ENCODE measurements around the gene TUBGCP2. TPM values are rescaled to one million over a fixed set of nuclear protein-coding genes. Genes with fewer than 3 reads are reported as not detected.

Gene TUBGCP2
- total RNA-seq, 1 experiment from 2014 or later, result 52.4 TPM

DNA sequence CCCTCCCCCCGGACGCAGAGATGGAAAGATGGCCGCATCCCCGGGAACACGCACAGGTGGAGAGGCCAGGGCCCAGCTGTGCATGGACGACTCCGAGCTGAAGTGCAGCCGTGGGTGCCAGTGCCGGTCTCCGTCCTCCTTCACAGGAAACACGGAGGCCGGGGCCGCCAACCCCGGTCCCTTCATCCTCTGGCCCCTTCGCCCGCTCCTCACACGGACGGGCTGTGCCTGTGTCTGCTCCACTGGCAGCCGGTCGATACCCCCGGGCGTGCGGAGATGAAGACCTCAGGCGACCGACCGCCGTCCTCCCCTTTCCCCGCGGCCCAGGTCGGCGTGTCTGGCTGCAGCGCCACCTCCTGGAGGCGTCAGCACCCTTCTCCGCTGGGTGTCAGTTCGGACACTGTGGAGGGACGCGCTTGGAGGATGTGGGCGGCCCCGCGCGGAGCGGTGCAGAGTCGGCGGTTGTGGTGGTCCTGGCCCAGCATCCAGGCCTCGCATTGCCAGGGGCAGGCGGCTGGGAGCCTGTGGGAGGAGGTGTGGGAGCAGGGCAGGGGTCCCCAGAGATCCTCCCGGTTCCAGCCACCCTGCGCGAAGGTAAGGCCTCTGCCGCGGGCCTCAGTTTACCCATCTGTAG lies 9.9 kb upstream of the TUBGCP2 start:
- DNase-seq, result peak; percentile 87

More for the DNA sequence above, 9.9 kb upstream of the TUBGCP2 start:
- Histone ChIP-seq H3K79me2 (ENCODE audit: insufficient read depth, low read length) (no peaks in the 10 kb centered on the region), H3K79me1 (ENCODE audit: insufficient read depth, low read depth, low read length, poor library complexity, severe bottlenecking) (no peaks in the 10 kb centered on the region), H3K23ac (ENCODE audit: insufficient read length, low read depth, low read length) (no peak overlapping the region), H4K91ac (ENCODE audit: insufficient read length, low read depth, low read length) (no peak overlapping the region), H3K4ac (ENCODE audit: low read depth, low read length) (no peak overlapping the region), H3K4me2 (ENCODE audit: insufficient read depth, insufficient read length, low read length) (peak overlapping the region; percentile 22), H4K5ac (ENCODE audit: insufficient read length, low read depth, low read length) (no peak overlapping the region), H2BK20ac (ENCODE audit: low read depth, low read length, poor library complexity, severe bottlenecking) (no peak overlapping the region), H3K27me3 (ENCODE audit: insufficient read depth, low read length) (peaks cover 4% of the 10 kb centered on the region; the same call in 1 of the 2 replicates), H2AFZ (ENCODE audit: low read length) (no peak overlapping the region), H2AK5ac (ENCODE audit: insufficient read length, low read length) (no peak overlapping the region), H4K20me1 (ENCODE audit: control insufficient read depth, insufficient read depth, insufficient read length) (no peaks in the 10 kb centered on the region), H3K23me2 (ENCODE audit: insufficient read length, low read depth, low read length, poor library complexity, severe bottlenecking) (no peaks in the 10 kb centered on the region), H2BK5ac (ENCODE audit: insufficient read length, low read length) (no peak overlapping the region), H3K4me1 (ENCODE audit: insufficient read depth, low read length) (no peaks in the 10 kb centered on the region), H3K14ac (ENCODE audit: insufficient read depth, low read length) (no peak overlapping the region), H3K9ac (ENCODE audit: extremely low read depth, insufficient read length, low read length) (no peak overlapping the region), H2BK15ac (ENCODE audit: low read depth, low read length) (no peak overlapping the region), H4K8ac (replicated peaks; ENCODE audit: insufficient read length, low read depth, low read length) (no peak overlapping the region), H3K18ac (ENCODE audit: insufficient read length, low read depth, low read length) (no peak overlapping the region), H3K56ac (ENCODE audit: insufficient read length, low read depth, low read length) (no peak overlapping the region), H2BK120ac (ENCODE audit: low read depth, low read length, poor library complexity, severe bottlenecking) (no peak overlapping the region), H3K27ac (ENCODE audit: insufficient read length, low read depth, low read length) (no peak overlapping the region), H3T11ph (ENCODE audit: low read length) (no peak overlapping the region), H2BK12ac (ENCODE audit: insufficient read length, low read depth, low read length) (no peak overlapping the region), H3K9me3 (ENCODE audit: control insufficient read depth, low read depth, low read length) (no peaks in the 10 kb centered on the region)
- H3K4me3 Mint-ChIP-seq, result peak overlapping the region; percentile 61 to 74
- H3K27ac Mint-ChIP-seq, result no peak overlapping the region
- no CpG with 5 or more reads among the region's 51 CpGs for WGBS (ENCODE audit: extremely low coverage, insufficient read length, low lambda C conversion rate)
- peaks cover 0 to 4% (median 0%) of the 10 kb centered on the region in 3 experiments; a peak in 3 of 7 replicates for H3K36me3 Mint-ChIP-seq (ENCODE audit: insufficient read depth in 1 of 3, low read depth in 3 of 3)
- H3K4me1 Mint-ChIP-seq, result peaks cover 0 to 9% of the 10 kb centered on the region in 2 experiments; a peak in 1 of 4 replicates
- H3K27me3 Mint-ChIP-seq (ENCODE audit: low read depth), result peaks cover 28% of the 10 kb centered on the region
- TF ChIP-seq, protein P1, sequence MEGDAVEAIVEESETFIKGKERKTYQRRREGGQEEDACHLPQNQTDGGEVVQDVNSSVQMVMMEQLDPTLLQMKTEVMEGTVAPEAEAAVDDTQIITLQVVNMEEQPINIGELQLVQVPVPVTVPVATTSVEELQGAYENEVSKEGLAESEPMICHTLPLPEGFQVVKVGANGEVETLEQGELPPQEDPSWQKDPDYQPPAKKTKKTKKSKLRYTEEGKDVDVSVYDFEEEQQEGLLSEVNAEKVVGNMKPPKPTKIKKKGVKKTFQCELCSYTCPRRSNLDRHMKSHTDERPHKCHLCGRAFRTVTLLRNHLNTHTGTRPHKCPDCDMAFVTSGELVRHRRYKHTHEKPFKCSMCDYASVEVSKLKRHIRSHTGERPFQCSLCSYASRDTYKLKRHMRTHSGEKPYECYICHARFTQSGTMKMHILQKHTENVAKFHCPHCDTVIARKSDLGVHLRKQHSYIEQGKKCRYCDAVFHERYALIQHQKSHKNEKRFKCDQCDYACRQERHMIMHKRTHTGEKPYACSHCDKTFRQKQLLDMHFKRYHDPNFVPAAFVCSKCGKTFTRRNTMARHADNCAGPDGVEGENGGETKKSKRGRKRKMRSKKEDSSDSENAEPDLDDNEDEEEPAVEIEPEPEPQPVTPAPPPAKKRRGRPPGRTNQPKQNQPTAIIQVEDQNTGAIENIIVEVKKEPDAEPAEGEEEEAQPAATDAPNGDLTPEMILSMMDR (conservative IDR thresholded peaks at IDR 0.05), result peak; percentile 94
- peaks cover 5 to 6% of the 10 kb centered on the region in 2 experiments; a peak in 4 of 5 replicates for H3K9me3 Mint-ChIP-seq

All from H9 (cell line).